A549 (cell line): ENCODE results near the gene TEKT3. TPM values are rescaled to one million over a fixed set of nuclear protein-coding genes. Genes with fewer than 3 reads are reported as not detected.

Experiments
- ATAC-seq, 2 experiments: fragments of 200-7000 bp in 1 of 2; fragments of >200 bp in 1 of 2; cut with Nextera tagmentation in 1 of 2; cut with Tn5 transposase in 1 of 2; 3 replicates each; pipeline versions ENCODE4 v1.8.0 to v1.9.1; 2018 to 2020; ENCODE audit warnings: mild to moderate bottlenecking in 1 of 2, moderate library complexity in 1 of 2
- CTCF ChIA-PET: fragments of 300-600 bp; sonication (Branson Sonifier 250); formaldehyde crosslinking; extraction: SDS; loops from one replicate; lab custom pipeline; 2021; ENCODE audit warnings: antibody characterized with exemption, inconsistent platforms; lab: Yijun Ruan, JAX
- POLR2A ChIA-PET: fragments of 350-600 bp; formaldehyde crosslinking; extraction: SDS; loops from one replicate; lab custom pipeline; 2021; ENCODE audit warnings: antibody characterized with exemption, inconsistent platforms; lab: Yijun Ruan, JAX
- DNase-seq, 2 experiments: peaks; one replicate each; pipeline versions ENCODE4 v3.0.0 to v3.0.0-alpha.2; 2011 to 2016; ENCODE audit warnings: low read depth in 1 of 2, low spot score in 1 of 2
- FAIRE-seq: peaks from 2 replicates; lab custom pipeline; 2011; peaks lifted over from hg19 to GRCh38; lab: Jason Lieb, UNC
- H3K27ac ChIP-seq, 2 experiments: fragments of >200 bp; sonication (Bioruptor Twin); formaldehyde crosslinking; 3 replicates each; pipeline ENCODE4 v1.5.1; 2016 to 2017
- H3K4me1 ChIP-seq: fragments of >200 bp; sonication (Bioruptor Twin); formaldehyde crosslinking; 3 replicates; pipeline ENCODE4 v1.6.1; 2016
- H3K4me2 ChIP-seq: fragments of >200 bp; sonication (Bioruptor Twin); formaldehyde crosslinking; 3 replicates; pipeline ENCODE4 v1.6.1; 2016
- H3K4me3 ChIP-seq: fragments of >200 bp; sonication (Bioruptor Twin); formaldehyde crosslinking; 3 replicates; pipeline ENCODE4 v1.5.1; 2016
- H3K9me3 ChIP-seq: fragments of >200 bp; sonication (Bioruptor Twin); formaldehyde crosslinking; 3 replicates; pipeline ENCODE4 v1.6.1; 2016
- CBX8 ChIP-seq: fragments of 200-600 bp; sonication (generic); IDR thresholded peaks from 2 replicates; pipeline ENCODE4 v1.6.1; 2016
- EHMT2 ChIP-seq: fragments of 200-600 bp; sonication (generic); IDR thresholded peaks from 2 replicates; pipeline ENCODE4 v1.6.1; 2016; ENCODE audit warnings: antibody characterized with exemption, low read depth, mild to moderate bottlenecking, moderate library complexity
- ESRRA ChIP-seq: fragments of 150-350 bp; IDR thresholded peaks from 2 replicates; pipeline ENCODE4 v1.6.1; 2014; ENCODE audit warnings: mild to moderate bottlenecking, low read length, borderline replicate concordance
- FOSB ChIP-seq: fragments of 250-450 bp; sonication (Bioruptor Pico); IDR thresholded peaks from 2 replicates; pipeline ENCODE4 v1.5.0; 2020; ENCODE audit warnings: mild to moderate bottlenecking, moderate library complexity
- FOSL2 ChIP-seq, 2 experiments: fragments of 450-650 bp in 1 of 2; fragments of >200 bp in 1 of 2; sonication (Bioruptor Twin) in 1 of 2; formaldehyde crosslinking; IDR thresholded peaks; 2 replicates each; pipeline versions ENCODE4 v1.5.0 to v1.6.1; 2016 to 2020; ENCODE audit warnings: mild to moderate bottlenecking in 1 of 2, moderate library complexity in 1 of 2
- HDAC2 ChIP-seq: fragments of 200-600 bp; sonication (generic); IDR thresholded peaks from 2 replicates; pipeline ENCODE4 v1.6.1; 2016
- HOXA7 ChIP-seq: fragments of 250-450 bp; sonication (Bioruptor Pico); IDR thresholded peaks from 2 replicates; pipeline ENCODE4 v1.5.0; 2020; ENCODE audit warnings: mild to moderate bottlenecking, moderate library complexity
- JUNB ChIP-seq: fragments of >200 bp; sonication (Bioruptor Twin); formaldehyde crosslinking; IDR thresholded peaks from 2 replicates; pipeline ENCODE4 v1.6.1; 2016
- MAZ ChIP-seq: fragments of 150-350 bp; IDR thresholded peaks from 2 replicates; pipeline ENCODE4 v1.6.1; 2014; ENCODE audit warnings: antibody characterized with exemption, low read depth, low read length, borderline replicate concordance
- NPAS2 ChIP-seq: fragments of 250-450 bp; sonication (Bioruptor Pico); IDR thresholded peaks from 2 replicates; pipeline ENCODE4 v1.8.0; 2022; ENCODE audit warnings: mild to moderate bottlenecking, moderate library complexity, borderline replicate concordance
- PHF8 ChIP-seq: fragments of 200-600 bp; sonication (generic); IDR thresholded peaks from 2 replicates; pipeline ENCODE4 v1.6.1; 2016; ENCODE audit warnings: low read depth, mild to moderate bottlenecking, antibody characterized with exemption, moderate library complexity, borderline replicate concordance
- POLR2A ChIP-seq: IDR thresholded peaks from 2 replicates; pipeline ENCODE4 v1.6.1; 2012; ENCODE audit warnings: mild to moderate bottlenecking, low read length
- POLR2AphosphoS2 ChIP-seq: conservative IDR thresholded peaks from 2 replicates; pipeline ENCODE4 v1.6.1; 2012; ENCODE audit warnings: low read length, improper control_type of control experiment, inconsistent platforms
- RAD21 ChIP-seq, 2 experiments: fragments of >200 bp in 1 of 2; sonication (Bioruptor Twin) in 1 of 2; formaldehyde crosslinking in 1 of 2; IDR thresholded peaks in 1 of 2; conservative IDR thresholded peaks in 1 of 2; 2 replicates in 1 of 2; 3 replicates in 1 of 2; pipeline ENCODE4 v1.6.1; 2012 to 2018; ENCODE audit warnings: inconsistent platforms in 1 of 2
- RARB ChIP-seq: fragments of 250-450 bp; sonication (Bioruptor Pico); IDR thresholded peaks from 2 replicates; pipeline ENCODE4 v1.8.0; 2021; ENCODE audit warnings: mild to moderate bottlenecking, moderate library complexity
- RNF2 ChIP-seq: fragments of 200-600 bp; sonication (generic); IDR thresholded peaks from 2 replicates; pipeline ENCODE4 v1.6.1; 2016; ENCODE audit warnings: low read depth, mild to moderate bottlenecking, antibody characterized with exemption, moderate library complexity, borderline replicate concordance
- SMC3 ChIP-seq: fragments of >200 bp; sonication (Bioruptor Twin); formaldehyde crosslinking; IDR thresholded peaks from 3 replicates; pipeline ENCODE4 v1.6.1; 2018; ENCODE audit warnings: inconsistent platforms
- TP53 ChIP-seq: fragments of 250-450 bp; sonication (Bioruptor Pico); IDR thresholded peaks from 2 replicates; pipeline ENCODE4 v1.5.0; 2021; ENCODE audit warnings: mild to moderate bottlenecking, moderate library complexity
- ZC3H11A ChIP-seq: fragments of 450-650 bp; IDR thresholded peaks from 2 replicates; pipeline ENCODE4 v1.6.1; 2014; ENCODE audit warnings: antibody characterized with exemption, mild to moderate bottlenecking
- WGBS: methylation state at CpG from one replicate; pipeline ENCODE4 v1.1.6; 2017; ENCODE audit errors: missing lambda C conversion rate; 5-methylcytosine and 5-hydroxymethylcytosine counted together
- polyA plus RNA-seq, 4 experiments: library from polyadenylated mRNA; depleted of rRNA in 3 of 4; stranded (reverse); fragments of >200 nt; fragmentation: RNase III in 1 of 4; extraction: RNeasy Plus Mini Kit Qiagen cat#74134 plus additional on column Dnase treatment in 1 of 4; gene quantifications; 2 replicates in 3 of 4; 3 replicates in 1 of 4; pipeline ENCODE4 v1.2.3, GENCODE V29; 2011 to 2017
- TF ChIP-seq, protein P1 (sequence below): fragments of 200-600 bp; sonication (generic); IDR thresholded peaks from 2 replicates; pipeline ENCODE4 v1.6.1; 2016; ENCODE audit warnings: antibody characterized with exemption, mild to moderate bottlenecking, moderate library complexity
- TF ChIP-seq, protein P2 (sequence below): IDR thresholded peaks from 2 replicates; pipeline ENCODE4 v1.6.1; 2012
- TF ChIP-seq, protein P3 (sequence below): fragments of >200 bp; sonication (Bioruptor Twin); formaldehyde crosslinking; IDR thresholded peaks from 3 replicates; pipeline ENCODE4 v1.5.1; 2016
- TF ChIP-seq, protein P4 (sequence below): IDR thresholded peaks from 2 replicates; pipeline ENCODE4 v1.6.1; 2012; ENCODE audit warnings: low read depth, borderline replicate concordance

The TEKT3 gene
- polyA plus RNA-seq, 2 of the 4 experiments (the other 2 are of a cell fraction): 0.17 to 0.21 TPM

DNA sequence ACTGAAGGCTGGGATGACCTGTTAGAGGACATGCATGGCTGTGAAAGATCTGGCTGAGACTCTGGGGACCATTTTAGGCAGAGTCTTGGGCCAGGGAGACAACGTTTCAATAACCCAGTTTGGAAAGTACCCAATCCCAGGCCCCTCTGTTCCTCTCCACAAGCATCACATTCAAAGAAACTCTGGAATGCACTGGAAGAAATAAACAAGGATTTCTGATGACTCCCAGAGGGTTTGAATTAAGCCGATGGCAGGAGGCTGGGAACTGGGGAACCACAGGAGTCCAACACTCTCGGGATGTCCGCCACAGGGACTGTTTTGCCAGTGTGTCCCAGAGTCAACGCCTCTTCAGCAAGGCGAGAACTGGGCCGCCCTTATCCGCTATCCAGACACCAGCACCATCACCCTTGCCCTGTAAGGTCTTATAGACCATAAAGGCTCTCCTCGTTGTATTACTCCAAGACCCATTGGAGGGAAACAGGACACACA lies 79.6 kb downstream of the TEKT3 start:
- Histone ChIP-seq H3K4me1 (peaks cover 35% of the 10 kb centered on the region), H3K4me2 (peak overlapping the region; percentile 94), H3K27ac (peak overlapping the region; percentile 80 to 87), H3K9me3 (no peaks in the 10 kb centered on the region), H3K4me3 (peak overlapping the region; percentile 70)
- ChIA-PET CTCF (interaction anchor here (0.6 to 3.7 kb wide), 34 partner anchors 11 to 264 kb away, joined by 3 to 64 read pairs (median 3); no protein-coding TSS in a partner anchor), POLR2A (interaction anchor here (1.2 to 1.5 kb wide), 2 partner anchors 28 to 241 kb away, joined by 5 to 7 read pairs; no protein-coding TSS in a partner anchor)
- FAIRE-seq (no peak), DNase-seq (peak; percentile 42 to 61), ATAC-seq (peak; percentile 31 to 38)
- TF ChIP-seq JUNB: no peak
- no peak for TF ChIP-seq POLR2A
- TF ChIP-seq FOSB: peak; percentile 23; the same call in 1 of the 2 replicates
- TF ChIP-seq, protein P1, sequence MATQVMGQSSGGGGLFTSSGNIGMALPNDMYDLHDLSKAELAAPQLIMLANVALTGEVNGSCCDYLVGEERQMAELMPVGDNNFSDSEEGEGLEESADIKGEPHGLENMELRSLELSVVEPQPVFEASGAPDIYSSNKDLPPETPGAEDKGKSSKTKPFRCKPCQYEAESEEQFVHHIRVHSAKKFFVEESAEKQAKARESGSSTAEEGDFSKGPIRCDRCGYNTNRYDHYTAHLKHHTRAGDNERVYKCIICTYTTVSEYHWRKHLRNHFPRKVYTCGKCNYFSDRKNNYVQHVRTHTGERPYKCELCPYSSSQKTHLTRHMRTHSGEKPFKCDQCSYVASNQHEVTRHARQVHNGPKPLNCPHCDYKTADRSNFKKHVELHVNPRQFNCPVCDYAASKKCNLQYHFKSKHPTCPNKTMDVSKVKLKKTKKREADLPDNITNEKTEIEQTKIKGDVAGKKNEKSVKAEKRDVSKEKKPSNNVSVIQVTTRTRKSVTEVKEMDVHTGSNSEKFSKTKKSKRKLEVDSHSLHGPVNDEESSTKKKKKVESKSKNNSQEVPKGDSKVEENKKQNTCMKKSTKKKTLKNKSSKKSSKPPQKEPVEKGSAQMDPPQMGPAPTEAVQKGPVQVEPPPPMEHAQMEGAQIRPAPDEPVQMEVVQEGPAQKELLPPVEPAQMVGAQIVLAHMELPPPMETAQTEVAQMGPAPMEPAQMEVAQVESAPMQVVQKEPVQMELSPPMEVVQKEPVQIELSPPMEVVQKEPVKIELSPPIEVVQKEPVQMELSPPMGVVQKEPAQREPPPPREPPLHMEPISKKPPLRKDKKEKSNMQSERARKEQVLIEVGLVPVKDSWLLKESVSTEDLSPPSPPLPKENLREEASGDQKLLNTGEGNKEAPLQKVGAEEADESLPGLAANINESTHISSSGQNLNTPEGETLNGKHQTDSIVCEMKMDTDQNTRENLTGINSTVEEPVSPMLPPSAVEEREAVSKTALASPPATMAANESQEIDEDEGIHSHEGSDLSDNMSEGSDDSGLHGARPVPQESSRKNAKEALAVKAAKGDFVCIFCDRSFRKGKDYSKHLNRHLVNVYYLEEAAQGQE: 0 out of 2 replicates have a peak, but pooled peaks have one; percentile 28
- no peak for TF ChIP-seq TP53 (CRISPR knock-in tag)
- TF ChIP-seq RARB: 0 out of 2 replicates have a peak, but pooled peaks have one; percentile 11
- no peak for TF ChIP-seq FOSL2 (IDR thresholded peaks at IDR 0.05)
- TF ChIP-seq FOSL2 (CRISPR knock-in tag; IDR thresholded peaks at IDR 0.05): no peak
- TF ChIP-seq SMC3: no peak
- no peak for TF ChIP-seq ESRRA
- peak; percentile 86; the same call in 1 of the 2 replicates for TF ChIP-seq HDAC2
- TF ChIP-seq PHF8: 0 out of 2 replicates have a peak, but pooled peaks have one; percentile 19
- under 1% methylated on average over 9 of the region's 9 CpGs for WGBS

DNA sequence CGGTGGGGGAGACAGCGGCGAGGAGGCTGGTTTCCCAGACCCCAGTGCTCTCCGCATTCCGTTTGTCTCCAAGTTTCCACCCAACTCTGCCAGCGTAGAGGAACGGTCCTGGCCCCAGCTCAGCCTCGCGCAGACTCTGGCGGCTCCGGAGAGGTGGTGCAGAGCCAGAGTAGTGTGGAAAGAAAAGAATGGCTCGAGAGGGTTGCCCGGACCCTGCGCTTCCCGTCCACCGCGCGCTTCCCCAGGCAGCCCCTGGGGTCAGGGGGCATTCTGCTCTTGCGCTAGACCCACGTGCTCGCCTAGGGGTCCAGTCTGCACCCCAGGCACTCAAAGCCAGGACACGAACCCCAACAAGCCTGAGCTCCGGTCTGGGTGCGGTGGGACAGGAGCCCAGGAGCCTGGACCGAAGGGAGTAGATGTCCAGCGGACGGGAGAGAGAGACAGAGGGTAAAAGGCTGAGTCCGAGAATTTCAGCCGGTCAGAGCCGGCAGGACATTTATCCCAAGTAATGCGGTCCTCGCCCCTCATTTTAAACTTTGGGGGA lies 80.1 kb downstream of the TEKT3 start:
- peak; percentile 62 to 71 for ATAC-seq
- peak; percentile 68 to 87 for DNase-seq
- peak overlapping the region; percentile 94 for H3K4me2 ChIP-seq
- POLR2A ChIA-PET: interaction anchor here (1.2 kb wide), 1 partner anchor 241 kb away, joined by 5 read pairs; no protein-coding TSS in a partner anchor
- H3K27ac ChIP-seq: peak overlapping the region; percentile 80 to 87
- H3K4me1 ChIP-seq: peaks cover 36% of the 10 kb centered on the region
- H3K9me3 ChIP-seq: no peaks in the 10 kb centered on the region
- no peak for TF ChIP-seq FOSL2 (IDR thresholded peaks at IDR 0.05)
- no peak for TF ChIP-seq FOSL2 (CRISPR knock-in tag; IDR thresholded peaks at IDR 0.05)
- 0 out of 2 replicates have a peak, but pooled peaks have one; percentile 21 for TF ChIP-seq RNF2
- TF ChIP-seq, protein P2, sequence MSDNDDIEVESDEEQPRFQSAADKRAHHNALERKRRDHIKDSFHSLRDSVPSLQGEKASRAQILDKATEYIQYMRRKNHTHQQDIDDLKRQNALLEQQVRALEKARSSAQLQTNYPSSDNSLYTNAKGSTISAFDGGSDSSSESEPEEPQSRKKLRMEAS: peak; percentile 65; the same call in 1 of the 2 replicates
- peak overlapping the region; percentile 70 for H3K4me3 ChIP-seq
- CTCF ChIA-PET: interaction anchor here (0.6 to 3.7 kb wide), 26 partner anchors 10 to 256 kb away, joined by 3 to 64 read pairs (median 4); no protein-coding TSS in a partner anchor
- FAIRE-seq: no peak
- WGBS: 3% methylated on average over 28 of the region's 32 CpGs

DNA sequence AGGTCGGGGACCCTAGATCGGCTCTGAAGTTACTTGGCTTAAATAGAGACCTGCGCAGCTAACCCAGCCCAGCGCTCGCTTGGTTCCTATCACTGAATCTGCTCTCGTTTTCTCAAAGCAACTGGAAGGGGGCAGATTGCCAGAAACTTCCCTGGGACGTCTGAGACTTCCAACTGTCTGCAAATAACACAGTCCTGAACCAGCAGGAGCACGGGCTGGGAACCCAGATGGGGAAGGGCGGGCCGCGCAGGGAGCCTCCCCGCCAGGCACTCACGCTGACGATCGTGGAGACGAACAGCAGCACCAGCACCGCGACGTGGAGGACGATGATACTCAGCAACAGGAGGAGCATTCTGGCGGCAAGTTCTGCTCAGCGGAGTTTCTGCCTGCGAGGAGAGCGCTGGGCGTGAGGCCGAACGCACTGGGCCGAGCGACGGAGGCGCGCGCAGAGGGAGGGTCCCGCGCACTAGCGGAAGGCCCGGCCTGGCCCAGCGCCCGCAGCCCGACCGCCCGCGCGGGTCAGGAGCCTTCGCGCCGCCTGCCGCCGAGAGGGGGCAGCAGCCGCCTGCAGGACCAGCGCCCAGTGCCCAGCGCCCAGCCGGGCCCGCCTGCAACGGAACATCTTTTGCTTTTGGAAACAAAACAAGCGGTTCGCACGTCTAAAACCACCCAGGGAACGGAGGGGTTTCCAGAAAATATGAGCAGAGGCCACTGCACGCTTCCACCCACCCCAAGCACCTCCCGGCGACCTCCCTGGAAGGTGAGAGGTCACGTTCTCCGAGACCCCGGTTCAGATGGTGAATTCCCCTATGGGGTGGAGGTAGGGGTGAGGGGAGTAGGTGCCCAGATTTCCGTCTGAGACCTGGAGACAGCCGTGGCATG lies 80.8 kb downstream of the TEKT3 start:
- 3% methylated on average over 53 of the region's 67 CpGs for WGBS
- peak overlapping the region; percentile 70 for H3K4me3 ChIP-seq
- DNase-seq: peak; percentile 83 to 85
- H3K4me1 ChIP-seq: peaks cover 36% of the 10 kb centered on the region
- peak overlapping the region; percentile 80 to 87 for H3K27ac ChIP-seq
- POLR2A ChIA-PET: interaction anchor here (1.2 kb wide), 1 partner anchor 242 kb away, joined by 5 read pairs; no protein-coding TSS in a partner anchor
- no peak for FAIRE-seq
- CTCF ChIA-PET: interaction anchor here (0.6 to 4.8 kb wide), 26 partner anchors 9 to 265 kb away, joined by 3 to 248 read pairs (median 5); no protein-coding TSS in a partner anchor
- peak overlapping the region; percentile 94 for H3K4me2 ChIP-seq
- H3K9me3 ChIP-seq: no peaks in the 10 kb centered on the region
- peak; percentile 54 to 73 for ATAC-seq
- TF ChIP-seq POLR2A (peak; percentile 70), HOXA7 (CRISPR knock-in tag) (no peak), NPAS2 (CRISPR knock-in tag) (no peak), CBX8 (no peak), MAZ (no peak), POLR2AphosphoS2 (no peak), RARB (no peak), EHMT2 (no peak), RAD21 (conservative IDR thresholded peaks at IDR 0.05 in 1 of 2, IDR thresholded peaks at IDR 0.05 in 1 of 2) (peak; percentile 93 to 100), ZC3H11A (no peak)
- TF ChIP-seq, protein P3, sequence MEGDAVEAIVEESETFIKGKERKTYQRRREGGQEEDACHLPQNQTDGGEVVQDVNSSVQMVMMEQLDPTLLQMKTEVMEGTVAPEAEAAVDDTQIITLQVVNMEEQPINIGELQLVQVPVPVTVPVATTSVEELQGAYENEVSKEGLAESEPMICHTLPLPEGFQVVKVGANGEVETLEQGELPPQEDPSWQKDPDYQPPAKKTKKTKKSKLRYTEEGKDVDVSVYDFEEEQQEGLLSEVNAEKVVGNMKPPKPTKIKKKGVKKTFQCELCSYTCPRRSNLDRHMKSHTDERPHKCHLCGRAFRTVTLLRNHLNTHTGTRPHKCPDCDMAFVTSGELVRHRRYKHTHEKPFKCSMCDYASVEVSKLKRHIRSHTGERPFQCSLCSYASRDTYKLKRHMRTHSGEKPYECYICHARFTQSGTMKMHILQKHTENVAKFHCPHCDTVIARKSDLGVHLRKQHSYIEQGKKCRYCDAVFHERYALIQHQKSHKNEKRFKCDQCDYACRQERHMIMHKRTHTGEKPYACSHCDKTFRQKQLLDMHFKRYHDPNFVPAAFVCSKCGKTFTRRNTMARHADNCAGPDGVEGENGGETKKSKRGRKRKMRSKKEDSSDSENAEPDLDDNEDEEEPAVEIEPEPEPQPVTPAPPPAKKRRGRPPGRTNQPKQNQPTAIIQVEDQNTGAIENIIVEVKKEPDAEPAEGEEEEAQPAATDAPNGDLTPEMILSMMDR: peak; percentile 98
- TF ChIP-seq, protein P4, sequence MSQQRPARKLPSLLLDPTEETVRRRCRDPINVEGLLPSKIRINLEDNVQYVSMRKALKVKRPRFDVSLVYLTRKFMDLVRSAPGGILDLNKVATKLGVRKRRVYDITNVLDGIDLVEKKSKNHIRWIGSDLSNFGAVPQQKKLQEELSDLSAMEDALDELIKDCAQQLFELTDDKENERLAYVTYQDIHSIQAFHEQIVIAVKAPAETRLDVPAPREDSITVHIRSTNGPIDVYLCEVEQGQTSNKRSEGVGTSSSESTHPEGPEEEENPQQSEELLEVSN: peak; percentile 14; the same call in 1 of the 2 replicates
